Gastrocnemius medialis (tissue), 4 donors: ENCODE results near the gene SDK2. TPM values are rescaled to one million over a fixed set of nuclear protein-coding genes. Genes with fewer than 3 reads are reported as not detected.

Experiments used
- ATAC-seq, 2 donors: fragments of 150-250 bp; one replicate each; pipeline ENCODE4 v1.9.1; 2016
- DNase-seq, 2 donors: peaks; one replicate each; pipeline ENCODE4 v3.0.0-alpha.2; 2019
- H3K27ac ChIP-seq, 4 donors: fragments of 200-600 bp; sonication (generic); 1 replicate in 1 of 4; 2 replicates in 3 of 4; pipeline ENCODE4 v1.5.1; 2016 to 2018; ENCODE audit warnings: mild to moderate bottlenecking in 2 of 4, moderate library complexity in 1 of 4
- H3K27me3 ChIP-seq, 3 donors: fragments of 200-600 bp; sonication (generic) in 2 of 3; 1 replicate in 1 of 3; 2 replicates in 2 of 3; pipeline versions ENCODE4 v1.5.1 to v1.6.0; 2016 to 2019; ENCODE audit warnings: mild to moderate bottlenecking in 1 of 3, moderate library complexity in 1 of 3
- H3K36me3 ChIP-seq, 2 donors: fragments of 200-600 bp; sonication (generic) in 1 of 2; one replicate each; pipeline ENCODE4 v1.5.1; 2017 to 2018
- H3K4me1 ChIP-seq, 2 donors: fragments of 200-600 bp; sonication (generic) in 1 of 2; one replicate each; pipeline ENCODE4 v1.5.1; 2016 to 2017; ENCODE audit warnings: mild to moderate bottlenecking in 2 of 2
- H3K4me3 ChIP-seq, 4 donors: fragments of 200-600 bp; sonication (generic) in 3 of 4; 1 replicate in 1 of 4; 2 replicates in 3 of 4; pipeline ENCODE4 v1.5.1; 2016 to 2019; ENCODE audit warnings: mild to moderate bottlenecking in 2 of 4
- H3K9me3 ChIP-seq, 3 donors: fragments of 200-600 bp; sonication (generic) in 2 of 3; 1 replicate in 1 of 3; 2 replicates in 2 of 3; pipeline ENCODE4 v1.5.1; 2016 to 2019
- POLR2A ChIP-seq, 2 donors: fragments of 450-650 bp; IDR thresholded peaks; one replicate each; pipeline ENCODE4 v1.6.1; 2017; ENCODE audit warnings: antibody characterized with exemption in 2 of 2, mild to moderate bottlenecking in 2 of 2, moderate library complexity in 2 of 2
- in situ Hi-C, 4 donors: fragments of 200-750 bp; cut with MboI; loops; one replicate each; pipeline versions ENCODE4 v1.15.0 to v1.8.0; 2017; ENCODE audit warnings: low sequenced_read_pairs in 4 of 4
- intact Hi-C: fragments of 100-400 bp; cut with DNase I; formaldehyde crosslinking; loops from one replicate; pipeline ENCODE4 v1.15.1; 2023; ENCODE audit warnings: low total_unique reads
- total RNA-seq, 4 donors: library from RNA; depleted of rRNA; stranded (reverse); fragments of >200 nt; gene quantifications; one replicate each; pipeline versions ENCODE4 v1.1.0 to v1.2.3, GENCODE V29; 2016
- TF ChIP-seq, protein P1 (sequence below), 5 experiments: fragments of 450-650 bp in 3 of 5; fragments of 200-600 bp in 2 of 5; sonication (generic) in 2 of 5; IDR thresholded peaks in 4 of 5; conservative IDR thresholded peaks in 1 of 5; 1 replicate in 4 of 5; 2 replicates in 1 of 5; pipeline ENCODE4 v1.5.1; 2016 to 2019; ENCODE audit warnings: antibody characterized with exemption in 5 of 5, mild to moderate bottlenecking in 3 of 5, moderate library complexity in 3 of 5

The SDK2 gene
- total RNA-seq, 4 donors from 2014 or later = 0.02 to 0.31 (median 0.13) TPM

DNA sequence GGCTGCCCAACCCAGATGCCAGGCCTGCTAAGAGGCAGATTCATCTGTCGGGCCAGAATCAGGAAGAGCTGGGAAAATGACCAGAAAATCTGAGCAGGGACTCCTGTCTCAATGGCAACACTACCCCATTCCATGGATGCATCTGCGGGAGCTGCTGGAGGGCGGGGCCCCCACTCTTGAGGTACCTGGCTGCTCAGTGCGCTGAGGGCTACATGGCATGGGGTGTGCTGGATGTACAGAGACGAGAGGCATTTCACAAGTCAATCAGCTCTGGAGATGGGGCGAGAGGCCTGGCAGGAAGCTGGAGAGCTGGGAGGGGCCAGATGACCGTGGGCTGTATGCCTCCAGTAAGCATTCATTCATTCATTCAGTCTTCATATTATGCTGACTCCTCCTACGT is 6.4 kb downstream of the SDK2 start:
- in situ Hi-C loops (no loop called here), intact Hi-C loops (no loop called here)
- H3K27ac ChIP-seq = no peak overlapping the region
- TF ChIP-seq POLR2A (IDR thresholded peaks at IDR 0.05) = no peak
- TF ChIP-seq, protein P1, sequence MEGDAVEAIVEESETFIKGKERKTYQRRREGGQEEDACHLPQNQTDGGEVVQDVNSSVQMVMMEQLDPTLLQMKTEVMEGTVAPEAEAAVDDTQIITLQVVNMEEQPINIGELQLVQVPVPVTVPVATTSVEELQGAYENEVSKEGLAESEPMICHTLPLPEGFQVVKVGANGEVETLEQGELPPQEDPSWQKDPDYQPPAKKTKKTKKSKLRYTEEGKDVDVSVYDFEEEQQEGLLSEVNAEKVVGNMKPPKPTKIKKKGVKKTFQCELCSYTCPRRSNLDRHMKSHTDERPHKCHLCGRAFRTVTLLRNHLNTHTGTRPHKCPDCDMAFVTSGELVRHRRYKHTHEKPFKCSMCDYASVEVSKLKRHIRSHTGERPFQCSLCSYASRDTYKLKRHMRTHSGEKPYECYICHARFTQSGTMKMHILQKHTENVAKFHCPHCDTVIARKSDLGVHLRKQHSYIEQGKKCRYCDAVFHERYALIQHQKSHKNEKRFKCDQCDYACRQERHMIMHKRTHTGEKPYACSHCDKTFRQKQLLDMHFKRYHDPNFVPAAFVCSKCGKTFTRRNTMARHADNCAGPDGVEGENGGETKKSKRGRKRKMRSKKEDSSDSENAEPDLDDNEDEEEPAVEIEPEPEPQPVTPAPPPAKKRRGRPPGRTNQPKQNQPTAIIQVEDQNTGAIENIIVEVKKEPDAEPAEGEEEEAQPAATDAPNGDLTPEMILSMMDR (IDR thresholded peaks at IDR 0.05 in 4 of 5, conservative IDR thresholded peaks at IDR 0.05 in 1 of 5) = no peak
- H3K36me3 ChIP-seq = no peaks in the 10 kb centered on the region
- no peak overlapping the region for H3K4me3 ChIP-seq
- no peaks in the 10 kb centered on the region for H3K4me1 ChIP-seq
- H3K27me3 ChIP-seq = peaks cover 5 to 8% (median 7%) of the 10 kb centered on the region in 3 donors
- DNase-seq = no peak
- H3K9me3 ChIP-seq = no peaks in the 10 kb centered on the region
- ATAC-seq = no peak

DNA sequence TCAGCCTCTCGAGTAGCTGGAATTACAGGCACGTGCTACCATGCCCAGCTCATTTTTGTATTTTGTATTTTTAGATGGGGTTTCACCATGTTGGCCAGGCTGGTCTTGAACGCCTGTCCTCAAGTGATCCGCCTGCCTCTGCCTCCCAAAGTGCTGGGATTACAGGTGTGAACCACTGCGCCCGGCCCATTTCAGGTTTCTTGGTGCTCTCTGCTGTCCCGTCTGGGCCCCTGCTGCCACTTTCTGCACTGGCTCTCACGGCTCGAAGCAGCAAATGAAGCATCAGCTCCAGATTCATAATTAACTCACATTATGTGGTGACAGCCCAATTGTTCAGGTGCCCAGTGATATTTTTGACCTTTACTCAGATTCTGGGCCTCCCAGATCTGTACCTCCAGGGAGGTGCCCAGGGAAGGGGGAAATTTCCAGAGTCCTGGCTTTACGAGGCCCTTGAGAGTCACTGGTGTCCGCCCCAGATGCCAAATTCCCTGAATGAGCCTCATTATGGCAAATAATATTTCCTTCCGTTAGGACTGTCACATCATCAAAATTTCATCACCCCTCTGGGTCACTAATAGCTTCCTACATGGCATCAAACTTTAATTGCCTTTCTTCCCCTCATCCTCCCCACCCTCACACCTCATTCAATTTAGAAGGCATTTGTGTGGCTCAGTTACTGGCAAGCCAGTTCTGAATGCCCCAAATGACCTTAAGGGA is 9.0 kb downstream of the SDK2 start:
- H3K27ac ChIP-seq = no peak overlapping the region
- H3K4me3 ChIP-seq = no peak overlapping the region
- in situ Hi-C loops (no loop called here), intact Hi-C loops (no loop called here)
- no peak for ATAC-seq
- no peaks in the 10 kb centered on the region for H3K36me3 ChIP-seq
- H3K9me3 ChIP-seq = no peaks in the 10 kb centered on the region
- TF ChIP-seq, protein P1 (IDR thresholded peaks at IDR 0.05 in 4 of 5, conservative IDR thresholded peaks at IDR 0.05 in 1 of 5) = no peak
- no peak for TF ChIP-seq POLR2A (IDR thresholded peaks at IDR 0.05)
- H3K27me3 ChIP-seq = no peaks in the 10 kb centered on the region
- DNase-seq = no peak
- H3K4me1 ChIP-seq = no peaks in the 10 kb centered on the region

DNA sequence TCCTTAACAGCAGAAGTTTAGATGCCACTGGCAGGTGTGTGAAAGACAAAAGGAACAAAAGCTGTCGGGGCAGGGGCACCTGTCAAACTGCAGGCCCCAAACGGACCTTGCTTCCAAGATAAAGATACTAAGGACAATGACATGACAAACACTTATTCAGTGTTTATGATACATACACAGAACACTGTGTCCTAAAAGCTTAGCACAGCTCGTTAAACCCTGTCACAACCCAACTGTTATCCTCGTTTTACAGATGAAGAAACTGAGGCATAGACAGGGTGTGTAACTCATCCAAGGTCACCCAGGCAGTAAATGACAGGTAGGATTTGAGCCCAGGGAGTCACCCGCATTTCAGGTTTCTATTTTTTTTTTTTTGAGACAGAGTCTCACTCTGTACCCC is 9.6 kb downstream of the SDK2 start:
- ATAC-seq (no peak), DNase-seq (no peak)
- in situ Hi-C loops (no loop called here), intact Hi-C loops (no loop called here)
- no peaks in the 10 kb centered on the region for H3K4me1 ChIP-seq
- TF ChIP-seq, protein P1 (IDR thresholded peaks at IDR 0.05 in 4 of 5, conservative IDR thresholded peaks at IDR 0.05 in 1 of 5) = no peak
- TF ChIP-seq POLR2A (IDR thresholded peaks at IDR 0.05) = no peak
- H3K36me3 ChIP-seq = no peaks in the 10 kb centered on the region
- H3K9me3 ChIP-seq = no peaks in the 10 kb centered on the region
- no peak overlapping the region for H3K4me3 ChIP-seq
- no peak overlapping the region for H3K27ac ChIP-seq
- no peaks in the 10 kb centered on the region for H3K27me3 ChIP-seq

DNA sequence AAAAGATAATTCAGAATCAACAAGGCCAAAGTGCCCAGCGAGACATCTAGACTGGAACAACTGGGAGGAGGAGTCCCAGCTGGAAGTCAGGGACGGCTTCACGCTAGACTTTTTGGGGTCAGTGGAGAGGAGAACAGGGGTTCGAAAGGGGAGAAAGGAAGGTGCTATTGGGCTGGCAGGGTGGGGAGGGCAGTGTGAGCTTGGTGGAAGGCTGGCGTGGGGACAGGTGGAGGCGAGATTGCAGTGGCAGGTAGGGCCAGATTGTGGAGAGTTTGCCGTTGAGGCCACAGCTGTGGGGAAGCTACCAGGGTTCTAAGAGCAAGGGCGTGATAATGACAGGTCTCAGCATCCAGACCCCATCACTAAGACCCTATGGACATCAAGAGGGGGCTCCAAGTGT is 10.5 kb downstream of the SDK2 start:
- ATAC-seq = no peak
- H3K27ac ChIP-seq = no peak overlapping the region
- no peaks in the 10 kb centered on the region for H3K9me3 ChIP-seq
- H3K4me3 ChIP-seq = no peak overlapping the region
- H3K4me1 ChIP-seq = no peaks in the 10 kb centered on the region
- DNase-seq = no peak
- no peaks in the 10 kb centered on the region for H3K27me3 ChIP-seq
- in situ Hi-C loops (no loop called here), intact Hi-C loops (no loop called here)
- no peak for TF ChIP-seq POLR2A (IDR thresholded peaks at IDR 0.05)
- TF ChIP-seq, protein P1 (IDR thresholded peaks at IDR 0.05 in 4 of 5, conservative IDR thresholded peaks at IDR 0.05 in 1 of 5) = no peak
- H3K36me3 ChIP-seq = no peaks in the 10 kb centered on the region

DNA sequence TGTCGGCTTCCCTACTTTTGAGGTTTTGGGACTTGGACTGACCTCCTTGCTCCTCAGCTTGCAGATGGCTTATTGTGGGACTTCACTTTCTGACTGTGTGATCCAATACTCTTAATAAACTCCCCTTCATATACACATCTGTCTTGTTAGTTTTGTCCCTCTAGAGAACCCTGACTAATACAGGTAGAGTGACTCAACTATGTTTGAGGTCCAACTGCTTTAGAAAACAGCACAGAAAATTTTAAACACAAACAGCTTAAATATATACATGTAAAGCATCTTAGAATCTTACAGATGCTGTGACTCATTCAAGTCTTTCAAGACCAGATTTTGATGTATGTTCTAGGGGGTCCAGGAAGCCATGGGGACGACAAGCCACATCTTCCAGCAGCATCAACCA is 11.7 kb downstream of the SDK2 start:
- Histone ChIP-seq H3K4me3 (no peak overlapping the region), H3K9me3 (no peaks in the 10 kb centered on the region), H3K36me3 (no peaks in the 10 kb centered on the region), H3K27me3 (no peaks in the 10 kb centered on the region), H3K27ac (no peak overlapping the region), H3K4me1 (no peaks in the 10 kb centered on the region)
- in situ Hi-C loops (no loop called here), intact Hi-C loops (no loop called here)
- DNase-seq (no peak), ATAC-seq (no peak)
- TF ChIP-seq POLR2A (IDR thresholded peaks at IDR 0.05) = no peak
- TF ChIP-seq, protein P1 (IDR thresholded peaks at IDR 0.05 in 4 of 5, conservative IDR thresholded peaks at IDR 0.05 in 1 of 5) = no peak
